ENCODE results near the gene IFI27L2.

IFI27L2 gene

DNA sequence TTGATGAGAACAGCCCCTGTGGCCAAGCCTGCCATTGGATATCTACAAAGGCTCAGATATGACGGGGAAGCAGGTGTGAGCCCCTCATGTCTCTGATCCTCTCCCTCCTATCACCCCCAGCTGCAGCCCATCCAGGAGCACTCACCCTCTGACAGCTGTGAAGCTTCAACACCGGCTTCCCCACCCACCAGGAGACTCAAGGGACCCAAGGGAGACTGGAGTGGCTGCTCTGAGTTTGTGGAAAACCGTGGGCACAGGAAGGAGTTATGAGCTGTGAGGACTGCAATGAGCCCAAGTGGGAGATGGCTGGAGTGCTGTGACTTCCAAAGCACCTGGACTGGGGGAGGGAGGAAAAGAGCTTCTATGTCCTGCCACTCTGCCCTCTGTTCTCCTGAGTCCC, 7.9 kb downstream of the IFI27L2 start:
- Mint-ChIP-seq H3K4me3 (no peak overlapping the region), H3K27ac (no peak overlapping the region), H3K9me3 (peaks cover 34% of the 10 kb centered on the region), H3K36me3 (ENCODE audit: low read depth) (no peaks in the 10 kb centered on the region), H3K4me1 (peaks cover 15% of the 10 kb centered on the region), H3K27me3 (ENCODE audit: low read depth, poor library complexity) (peaks cover 21% of the 10 kb centered on the region)
- DNase-seq, result no peak
- no peak for TF ChIP-seq CTCF (IDR thresholded peaks at IDR 0.05)

GRCh38 chr14:94120667-94121340, 8.6 kb downstream of the IFI27L2 start:
- H3K4me1 Mint-ChIP-seq, result peaks cover 17% of the 10 kb centered on the region
- peaks cover 34% of the 10 kb centered on the region for H3K9me3 Mint-ChIP-seq
- no peak for DNase-seq
- no peaks in the 10 kb centered on the region for H3K36me3 Mint-ChIP-seq (ENCODE audit: low read depth)
- no peak for TF ChIP-seq CTCF (IDR thresholded peaks at IDR 0.05)
- H3K27ac Mint-ChIP-seq, result no peak overlapping the region
- no peak overlapping the region for H3K4me3 Mint-ChIP-seq
- H3K27me3 Mint-ChIP-seq (ENCODE audit: low read depth, poor library complexity), result peaks cover 21% of the 10 kb centered on the region

GRCh38 chr14:94119071-94119470, 10.3 kb downstream of the IFI27L2 start:
- Mint-ChIP-seq H3K4me1 (peaks cover 32% of the 10 kb centered on the region), H3K36me3 (ENCODE audit: low read depth) (no peaks in the 10 kb centered on the region), H3K9me3 (peaks cover 34% of the 10 kb centered on the region), H3K4me3 (no peak overlapping the region), H3K27ac (no peak overlapping the region), H3K27me3 (ENCODE audit: low read depth, poor library complexity) (peaks cover 19% of the 10 kb centered on the region)
- DNase-seq, result no peak
- TF ChIP-seq CTCF (IDR thresholded peaks at IDR 0.05), result no peak

DNA sequence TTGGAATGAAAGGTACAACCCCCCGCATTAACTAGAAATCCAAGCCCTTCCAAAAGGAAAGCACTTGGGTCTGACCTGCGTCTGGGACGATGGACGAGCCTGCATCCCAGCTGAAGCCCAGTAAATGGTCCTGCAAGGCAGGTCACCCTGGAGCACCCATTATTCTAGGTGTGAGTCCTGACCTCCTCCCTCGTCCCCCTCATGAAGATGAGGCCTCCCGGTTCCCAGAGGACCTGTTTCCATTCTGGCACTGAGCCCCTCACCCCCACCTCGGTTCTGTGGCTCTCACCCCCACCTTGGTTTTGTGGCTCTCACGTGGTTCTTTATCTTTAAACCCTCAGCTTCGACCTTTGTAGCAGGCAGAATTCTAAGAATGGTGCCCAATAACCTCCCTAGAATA, 11.5 kb downstream of the IFI27L2 start:
- no peak overlapping the region for H3K27ac Mint-ChIP-seq
- H3K4me3 Mint-ChIP-seq, result no peak overlapping the region
- H3K9me3 Mint-ChIP-seq, result peaks cover 28% of the 10 kb centered on the region
- peaks cover 15% of the 10 kb centered on the region for H3K27me3 Mint-ChIP-seq (ENCODE audit: low read depth, poor library complexity)
- H3K4me1 Mint-ChIP-seq, result peaks cover 40% of the 10 kb centered on the region
- TF ChIP-seq CTCF (IDR thresholded peaks at IDR 0.05), result no peak
- DNase-seq, result no peak
- H3K36me3 Mint-ChIP-seq (ENCODE audit: low read depth), result no peaks in the 10 kb centered on the region

GRCh38 chr14:94116701-94117100, 12.7 kb downstream of the IFI27L2 start:
- Mint-ChIP-seq H3K27me3 (ENCODE audit: low read depth, poor library complexity) (peaks cover 9% of the 10 kb centered on the region), H3K36me3 (ENCODE audit: low read depth) (no peaks in the 10 kb centered on the region), H3K9me3 (peaks cover 18% of the 10 kb centered on the region), H3K4me3 (no peak overlapping the region), H3K4me1 (peaks cover 51% of the 10 kb centered on the region), H3K27ac (no peak overlapping the region)
- TF ChIP-seq CTCF (IDR thresholded peaks at IDR 0.05), result no peak
- DNase-seq, result no peak

DNA sequence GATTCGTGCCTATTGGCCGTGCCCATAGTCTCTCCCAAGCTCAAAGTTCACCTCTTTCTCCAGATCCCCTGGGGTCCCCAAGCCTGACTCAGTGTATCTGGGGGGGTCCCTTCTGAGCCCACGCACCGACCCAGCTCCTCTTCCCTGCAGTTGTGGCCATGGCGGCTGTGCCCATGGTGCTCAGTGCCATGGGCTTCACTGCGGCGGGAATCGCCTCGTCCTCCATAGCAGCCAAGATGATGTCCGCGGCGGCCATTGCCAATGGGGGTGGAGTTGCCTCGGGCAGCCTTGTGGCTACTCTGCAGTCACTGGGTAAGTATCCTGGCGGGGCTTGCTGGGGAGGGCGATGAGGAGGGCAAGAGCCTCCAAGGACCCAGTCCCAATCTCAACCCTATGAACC, 13.8 kb downstream of the IFI27L2 start:
- H3K27ac Mint-ChIP-seq, result no peak overlapping the region
- TF ChIP-seq CTCF (IDR thresholded peaks at IDR 0.05), result no peak
- H3K4me1 Mint-ChIP-seq, result peaks cover 58% of the 10 kb centered on the region
- H3K27me3 Mint-ChIP-seq (ENCODE audit: low read depth, poor library complexity), result peaks cover under 1% of the 10 kb centered on the region
- H3K4me3 Mint-ChIP-seq, result no peak overlapping the region
- H3K36me3 Mint-ChIP-seq (ENCODE audit: low read depth), result no peaks in the 10 kb centered on the region
- no peak for DNase-seq
- H3K9me3 Mint-ChIP-seq, result peaks cover 10% of the 10 kb centered on the region

Measured in nephron progenitor cell (in vitro differentiated cells).